ENCODE data around the gene C20orf141.
A peak's percentile ranks its signal among the peaks of the same experiment; 100 is the strongest.
"Not testable (repeated sequence)": the region's sequence is repeated elsewhere in the genome, so short reads cannot be mapped to it uniquely, and the experiment has no call there.

C20orf141 gene

DNA sequence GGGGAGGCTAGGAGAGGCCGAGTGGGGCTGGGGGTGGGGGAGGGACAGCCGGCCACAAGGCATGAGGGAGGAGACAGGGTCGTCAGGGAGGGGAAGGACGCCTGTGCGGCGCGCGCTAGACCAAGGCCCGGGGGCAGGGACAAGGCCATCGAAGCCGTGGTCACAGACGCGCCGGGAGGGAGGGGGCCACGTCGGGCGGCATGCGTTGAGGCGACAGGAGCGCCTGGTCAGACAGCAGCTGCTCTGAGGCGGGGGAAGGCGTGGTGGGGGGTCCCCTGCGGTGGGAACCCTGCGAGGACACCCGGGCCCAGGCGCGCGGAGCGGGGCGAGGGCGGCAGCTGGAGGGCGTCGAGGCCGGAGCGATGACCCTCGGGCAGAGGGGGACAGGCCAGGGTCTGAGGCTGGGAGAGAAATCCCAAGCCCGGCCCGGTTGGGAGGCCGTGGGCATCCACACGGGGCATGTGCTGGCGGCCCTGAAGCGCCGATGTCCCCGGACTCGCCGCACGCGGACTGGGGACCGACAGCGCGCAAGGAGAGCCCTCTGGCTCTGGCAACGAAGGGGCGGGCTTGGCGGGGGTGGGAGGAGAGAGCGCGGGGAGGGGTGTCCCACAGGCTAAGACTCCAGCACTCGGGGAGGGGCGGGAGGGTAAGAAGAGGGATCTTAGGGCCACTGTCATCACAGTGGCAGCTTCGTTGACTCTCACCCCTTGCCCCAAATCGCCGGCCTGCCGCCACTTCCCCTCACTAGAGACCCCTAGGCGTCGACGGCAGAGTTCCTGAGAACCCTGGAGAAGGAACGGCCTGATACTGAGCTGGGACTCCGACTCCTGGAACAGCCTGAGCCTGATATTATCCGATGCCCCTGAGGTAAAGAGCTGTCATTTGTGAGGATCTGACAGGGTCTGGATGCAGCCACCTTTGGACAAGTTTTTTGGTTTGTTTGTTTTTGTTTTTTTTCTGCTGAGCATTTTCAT is 6.4 kb downstream of the C20orf141 start:
- no peak for DNase-seq (ENCODE audit: low read depth)

DNA sequence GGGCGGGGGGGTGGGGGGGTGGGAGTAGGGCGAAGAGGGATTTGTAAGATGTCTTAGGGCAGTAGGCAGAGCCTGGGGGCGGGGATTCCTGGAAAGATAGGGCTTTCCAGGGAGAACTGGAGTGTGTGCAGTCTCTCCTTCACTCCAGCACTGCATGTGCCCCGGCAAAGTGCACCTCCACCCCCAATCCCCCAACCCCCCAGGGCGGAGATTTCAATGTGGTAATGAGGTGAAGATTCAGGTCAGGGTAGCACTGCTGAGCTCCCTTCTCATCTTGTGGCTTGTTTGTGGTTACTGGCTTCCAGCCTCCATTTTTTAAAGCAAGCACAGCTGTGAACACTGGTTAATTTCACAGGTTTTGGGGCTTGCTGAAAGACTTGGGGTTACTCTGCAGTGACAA is 7.3 kb downstream of the C20orf141 start:
- no peak for DNase-seq (ENCODE audit: low read depth)

DNA sequence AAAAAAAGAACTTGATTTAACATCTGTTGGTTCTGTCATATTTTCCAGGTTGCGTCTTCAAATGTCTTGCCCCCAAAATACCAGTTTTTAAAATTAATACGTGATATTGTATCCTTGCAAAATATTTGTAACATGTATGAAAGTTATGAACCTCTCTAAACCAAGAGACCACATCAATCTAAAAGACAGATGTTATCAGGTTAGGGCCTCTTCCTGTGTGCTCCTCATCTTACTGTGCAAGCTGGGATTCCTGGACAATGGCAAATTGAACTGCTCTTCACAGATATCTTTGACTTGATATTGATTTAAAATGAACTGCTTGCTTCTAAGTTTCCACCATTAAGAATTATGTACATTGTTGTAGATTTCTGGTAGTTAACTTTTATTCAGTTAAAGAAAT is 11.0 kb downstream of the C20orf141 start:
- no peak for DNase-seq (ENCODE audit: low read depth)

DNA sequence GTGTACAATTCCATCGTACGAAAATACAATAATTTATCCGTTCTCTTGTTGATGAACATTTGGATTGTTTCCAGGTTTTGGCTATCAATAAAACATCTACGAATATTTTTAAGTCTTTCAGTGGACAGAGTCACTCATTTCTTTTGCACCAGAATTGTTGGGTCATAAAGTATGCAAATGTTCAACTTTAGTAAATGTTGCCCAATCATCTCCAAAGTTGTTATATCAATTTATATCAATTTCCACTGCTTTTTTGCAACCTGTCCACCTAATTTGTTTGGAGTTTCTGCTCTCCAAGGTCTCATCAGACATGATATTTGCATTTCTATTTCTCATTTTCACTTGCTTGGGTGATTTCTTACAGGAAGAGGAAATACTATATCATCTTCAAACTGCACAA is 11.9 kb downstream of the C20orf141 start:
- no peak for DNase-seq (ENCODE audit: low read depth)

DNA sequence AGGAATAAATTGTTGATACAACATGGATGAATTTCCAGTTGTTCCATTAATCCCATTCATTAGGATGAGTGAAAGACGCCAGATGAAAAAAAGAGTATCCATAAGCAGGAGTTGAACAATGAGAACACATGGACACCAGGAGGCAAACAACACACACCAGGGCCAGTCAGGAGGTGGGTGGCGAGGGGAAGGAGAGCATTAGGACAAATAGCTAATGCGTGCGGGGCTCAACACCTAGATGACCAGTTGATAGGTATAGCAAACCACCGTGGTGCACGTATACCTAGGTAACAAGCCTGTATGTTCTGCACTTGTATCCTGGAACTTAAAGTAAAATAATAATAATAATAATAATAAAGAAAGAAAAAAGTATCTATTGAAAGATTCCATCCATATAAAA is 14.6 kb downstream of the C20orf141 start:
- no peak for DNase-seq (ENCODE audit: low read depth)

DNA sequence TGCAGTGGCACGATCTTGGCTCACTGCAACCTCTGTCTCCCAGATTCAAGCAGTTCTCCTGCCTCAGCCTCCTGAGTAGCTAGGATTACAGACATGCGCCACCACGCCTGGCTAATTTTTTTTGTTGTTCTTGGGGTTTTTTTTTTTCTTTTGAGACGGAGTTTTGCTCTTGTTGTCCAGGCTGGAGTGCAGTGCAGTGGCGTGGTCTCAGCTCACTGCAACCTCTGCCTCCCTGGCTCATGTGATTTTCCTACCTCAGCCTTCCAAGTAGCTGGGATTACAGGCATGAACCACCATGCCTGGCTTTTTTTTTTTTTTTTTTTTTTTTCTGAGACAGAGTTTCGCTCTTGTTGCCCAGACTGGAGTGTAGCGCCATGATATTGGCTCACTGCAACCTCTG is 16.4 kb downstream of the C20orf141 start:
- DNase-seq (ENCODE audit: low read depth) = not testable (repeated sequence)

DNA sequence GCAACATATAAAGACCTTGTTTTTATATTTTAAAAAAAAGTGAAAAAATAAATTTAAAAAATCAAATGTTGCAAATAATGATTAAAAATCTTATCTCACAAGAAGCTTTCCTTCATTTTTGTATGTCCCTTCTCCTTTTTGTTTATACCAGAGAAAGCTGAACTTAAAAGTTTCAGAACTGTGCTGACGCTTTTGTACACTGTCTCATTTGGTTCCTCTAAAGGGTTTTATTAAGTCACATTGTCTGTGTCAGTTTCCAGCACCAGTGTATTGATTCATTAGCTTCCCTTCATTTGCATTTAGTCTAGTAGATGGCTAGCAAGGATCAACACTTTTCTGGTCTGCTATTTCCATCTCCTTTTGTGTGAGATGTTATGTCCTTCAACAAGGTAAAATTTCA is 19.0 kb downstream of the C20orf141 start:
- DNase-seq (ENCODE audit: low read depth) = no peak

DNA sequence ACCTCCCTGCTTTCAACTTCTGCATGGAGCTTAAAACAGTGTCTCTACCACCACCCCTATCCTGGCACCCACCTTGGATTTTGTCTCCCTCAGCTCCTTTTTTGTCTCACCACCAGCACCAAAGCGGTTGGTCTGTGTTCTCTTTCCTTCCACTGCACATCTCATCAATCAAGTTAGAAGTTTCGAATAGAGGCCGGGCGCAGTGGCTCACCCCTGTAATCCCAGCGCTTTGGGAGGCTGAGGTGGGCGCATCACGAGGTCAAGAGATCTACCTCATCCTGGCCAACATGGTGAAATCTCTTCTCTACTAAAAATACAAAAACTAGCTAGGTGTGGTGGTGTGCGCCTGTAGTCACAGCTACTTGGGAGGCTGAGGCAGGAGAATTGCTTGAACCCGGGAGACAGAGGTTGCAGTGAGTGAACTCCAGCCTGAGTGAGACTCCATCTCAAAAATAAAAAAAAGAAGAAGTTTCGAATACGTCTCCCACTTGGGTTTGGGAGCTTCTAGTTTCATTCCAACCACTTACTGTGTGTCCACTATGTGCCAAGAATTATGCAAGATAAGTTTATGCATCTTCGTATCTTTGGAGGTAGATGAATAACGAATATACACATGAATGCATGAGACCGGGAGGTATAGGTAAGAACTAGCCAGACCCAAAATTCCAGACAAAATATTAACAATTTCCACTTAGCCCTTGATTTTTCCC is 19.8 kb downstream of the C20orf141 start:
- no peak for DNase-seq (ENCODE audit: low read depth)

DNA sequence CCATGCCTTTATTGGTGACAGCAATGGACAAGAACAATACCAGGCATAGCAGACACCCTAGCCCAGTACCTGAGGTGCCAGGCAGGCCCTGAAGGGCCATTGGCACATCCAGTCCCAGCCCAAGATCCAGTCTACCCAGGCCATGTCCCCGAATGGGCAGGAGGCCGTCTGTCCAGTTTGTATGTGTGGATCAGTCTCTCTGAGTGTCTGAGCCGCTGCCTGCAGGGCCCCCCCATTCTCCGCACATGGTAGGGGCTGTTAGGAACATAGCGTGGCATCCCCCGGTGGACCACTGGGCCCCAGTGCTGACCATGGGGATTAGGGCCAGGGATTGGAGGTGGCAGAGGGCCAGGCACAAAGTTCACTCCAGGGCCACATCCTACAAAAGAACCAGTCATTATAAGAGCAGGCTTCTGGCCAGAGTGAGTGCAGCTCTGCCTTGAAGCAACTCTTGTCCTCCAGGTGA is 20.6 kb downstream of the C20orf141 start:
- no peak for DNase-seq (ENCODE audit: low read depth)

DNA sequence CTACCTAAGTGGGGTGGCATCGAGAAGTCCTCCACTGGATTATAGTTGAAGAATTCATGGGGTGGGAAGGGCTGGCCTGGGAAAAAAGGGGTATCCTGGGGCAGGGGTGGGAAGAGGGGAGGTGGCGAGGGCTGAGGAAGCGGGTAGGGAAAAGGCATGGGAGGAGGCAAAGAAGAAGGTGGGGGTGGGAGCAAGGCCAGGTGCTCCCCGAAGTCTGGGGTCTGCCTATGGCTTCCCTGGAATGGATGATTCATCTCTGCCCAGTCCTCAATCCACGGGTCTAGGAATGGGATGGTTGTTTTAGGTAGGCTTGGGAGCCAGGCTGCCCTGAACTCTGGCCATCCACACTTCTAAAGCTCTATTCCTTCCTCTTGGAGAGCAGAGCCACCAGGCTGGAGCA is 21.2 kb downstream of the C20orf141 start:
- DNase-seq (ENCODE audit: low read depth) = no peak

DNA sequence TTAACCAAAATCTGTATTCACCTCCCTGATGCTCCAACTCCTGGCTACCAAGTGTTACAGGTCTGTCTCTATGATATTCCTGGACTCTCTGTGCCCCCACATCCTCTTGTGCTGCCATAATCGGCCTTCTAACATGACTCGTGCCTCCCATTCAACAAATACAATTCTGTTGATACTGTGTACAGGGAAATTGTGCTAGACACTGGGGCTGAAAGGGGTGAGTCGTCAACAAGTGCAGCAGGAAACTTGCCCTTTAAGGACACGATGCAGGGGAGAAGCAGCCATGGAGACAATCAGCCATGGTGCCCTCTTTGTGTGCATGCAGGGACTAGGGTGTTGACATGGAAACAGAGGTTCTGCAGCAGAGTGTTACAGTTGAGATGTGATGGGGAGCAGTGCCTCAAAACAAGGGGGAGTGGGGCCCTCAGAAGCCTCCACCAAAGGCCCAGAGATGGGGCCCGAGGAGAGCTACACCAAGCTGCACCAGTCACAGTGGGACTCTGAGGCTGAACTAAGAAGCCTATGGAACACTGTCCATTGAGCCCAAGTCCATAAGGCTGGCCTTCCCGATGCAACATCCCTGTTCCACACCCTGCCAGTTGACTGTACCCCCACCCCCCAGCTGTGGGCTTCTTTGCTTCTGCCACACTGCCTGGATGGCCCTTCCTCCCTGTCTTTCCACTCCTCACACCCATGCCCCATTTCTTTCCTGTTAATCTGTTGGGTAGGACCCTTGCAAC is 22.6 kb downstream of the C20orf141 start:
- no peak for DNase-seq (ENCODE audit: low read depth)

DNA sequence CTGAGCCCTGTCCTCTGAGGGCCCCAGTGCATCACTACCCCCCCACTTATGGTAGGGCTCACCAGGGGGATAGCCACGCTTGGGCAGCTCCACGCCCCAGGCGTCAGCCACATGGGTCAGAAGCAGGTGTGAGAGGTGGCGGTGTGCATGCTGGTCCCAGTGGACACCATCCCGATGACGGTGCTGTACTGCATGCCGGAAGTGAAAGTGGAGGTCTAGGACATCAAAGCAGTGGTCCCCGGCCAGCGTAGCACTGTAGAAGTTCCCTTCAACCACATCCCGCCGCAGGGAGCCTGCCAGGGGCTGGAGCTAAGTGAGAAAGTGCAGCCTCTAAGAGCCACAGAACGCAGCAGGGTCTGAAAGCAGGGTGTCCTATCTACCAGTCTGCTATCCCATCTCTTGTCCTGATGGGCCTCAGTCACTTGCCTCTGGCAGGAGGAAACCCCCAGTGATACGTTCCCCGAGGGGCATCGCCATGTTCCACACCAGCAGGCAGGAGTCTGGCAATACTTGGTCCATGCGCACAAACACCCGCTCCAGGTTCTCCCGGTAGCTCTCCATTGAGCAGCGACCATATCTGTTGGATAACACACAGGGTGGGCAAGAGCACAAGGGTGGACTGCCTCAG is 23.5 kb downstream of the C20orf141 start:
- no peak for DNase-seq (ENCODE audit: low read depth)

DNA sequence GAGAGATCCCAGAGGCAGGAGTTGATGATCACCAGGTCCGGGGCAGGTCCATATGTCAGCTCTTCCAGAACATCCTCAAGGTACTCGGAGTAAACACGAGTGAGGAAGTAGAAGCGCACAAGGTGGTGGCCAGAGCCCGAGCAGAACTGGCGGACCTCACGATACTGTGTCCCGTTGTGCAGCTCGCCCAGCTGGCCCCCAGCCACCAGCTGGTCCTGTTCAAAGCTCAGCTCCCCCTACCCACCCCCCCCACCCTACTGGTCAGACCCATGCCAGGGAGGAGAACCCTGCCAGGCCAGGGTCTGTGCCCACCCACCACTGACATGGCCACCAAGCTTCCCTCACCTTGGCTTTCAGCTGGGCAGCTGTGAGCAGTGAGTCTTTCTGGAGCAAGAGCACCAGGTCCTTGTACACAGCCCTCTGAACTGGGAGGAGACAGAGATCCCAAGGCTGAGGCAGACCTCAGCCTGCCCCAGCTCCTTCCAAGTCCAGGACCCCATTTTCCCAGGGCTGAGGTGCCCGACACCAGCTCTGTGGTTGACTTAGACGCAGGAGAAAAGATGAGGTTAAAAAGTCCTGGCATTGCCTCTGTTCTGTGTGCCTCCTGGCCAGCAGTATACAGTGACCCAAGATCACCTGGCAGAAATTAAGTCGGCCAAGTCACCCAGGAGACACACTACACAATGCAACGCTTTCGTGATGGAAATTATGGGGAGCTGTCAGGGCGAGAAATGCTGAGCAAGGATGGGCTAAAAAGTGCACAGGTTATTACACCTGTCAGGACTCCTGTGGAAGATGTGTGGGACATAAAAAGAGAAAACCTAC is 24.3 kb downstream of the C20orf141 start:
- DNase-seq (ENCODE audit: low read depth) = no peak

DNA sequence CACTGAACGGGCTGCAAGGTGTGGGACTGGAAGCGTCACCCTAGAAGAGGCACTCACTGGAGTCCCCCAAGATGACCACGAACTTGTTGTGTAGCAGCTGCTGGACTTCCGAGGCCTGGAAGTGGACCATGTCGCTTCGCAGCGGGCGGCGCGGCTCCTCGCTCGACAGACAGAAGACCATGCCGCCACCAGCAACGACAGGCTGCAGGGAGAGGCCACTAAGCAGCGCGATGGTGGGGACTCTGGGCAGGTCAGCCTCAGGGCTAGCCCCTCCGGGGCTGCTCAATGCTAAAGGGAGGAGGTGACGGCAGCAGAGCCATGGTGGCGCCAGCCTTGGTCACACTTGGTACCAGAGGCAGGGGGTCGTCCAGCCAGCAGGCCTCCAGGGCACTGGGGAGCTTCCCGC is 24.9 kb downstream of the C20orf141 start:
- DNase-seq (ENCODE audit: low read depth) = no peak

DNA sequence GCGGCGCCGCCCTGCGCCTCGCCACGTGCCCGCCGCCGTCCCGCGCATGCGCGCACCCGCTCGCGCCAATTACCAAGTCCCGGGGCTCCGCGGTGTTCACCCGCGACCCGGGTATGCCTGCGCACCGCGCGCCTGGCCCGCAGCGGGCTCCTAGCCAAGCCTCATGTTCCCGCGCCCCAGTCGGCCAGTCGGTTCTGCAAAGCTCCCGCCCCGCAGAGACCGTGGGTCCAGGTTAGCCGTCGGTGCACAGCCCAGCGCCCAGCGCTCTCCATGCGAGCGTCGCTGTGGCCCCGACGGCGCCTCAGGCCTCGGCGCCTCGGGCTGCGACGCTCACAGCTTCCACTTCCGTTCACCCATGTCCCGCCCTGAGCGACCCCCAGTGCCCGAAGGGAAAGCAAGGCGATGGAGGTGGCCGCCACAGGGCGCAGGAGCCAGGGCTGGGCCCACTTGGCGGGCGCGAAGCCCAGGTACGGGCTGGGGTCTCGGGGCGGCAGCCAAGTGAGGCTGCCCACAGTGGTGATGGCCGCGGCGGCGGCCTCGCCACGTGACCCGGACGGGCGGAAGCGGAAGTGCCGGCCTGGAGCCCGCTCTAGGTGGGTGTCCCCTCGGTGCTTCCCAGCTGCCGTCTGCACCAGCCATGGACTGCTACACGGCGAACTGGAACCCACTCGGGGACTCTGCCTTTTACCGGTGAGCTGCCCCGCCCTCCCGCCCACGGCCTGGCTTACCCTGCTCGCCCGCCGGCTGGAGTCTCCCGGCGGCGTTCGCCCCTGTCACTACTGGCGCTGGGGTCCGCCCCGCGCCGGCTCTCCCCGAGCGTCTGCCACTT is 25.6 kb downstream of the C20orf141 start, which contains the start of the genes PCED1A and VPS16:
PCED1A (minus strand) TSS at position 518 of the 829 bp plus-strand sequence. CDS start 743 bp downstream, outside the sequence.
VPS16 (plus strand) TSS at position 608 of the 829 bp plus-strand sequence; CDS start at position 638, 30 bp downstream.
- peak; percentile 45 for DNase-seq (ENCODE audit: low read depth)

DNA sequence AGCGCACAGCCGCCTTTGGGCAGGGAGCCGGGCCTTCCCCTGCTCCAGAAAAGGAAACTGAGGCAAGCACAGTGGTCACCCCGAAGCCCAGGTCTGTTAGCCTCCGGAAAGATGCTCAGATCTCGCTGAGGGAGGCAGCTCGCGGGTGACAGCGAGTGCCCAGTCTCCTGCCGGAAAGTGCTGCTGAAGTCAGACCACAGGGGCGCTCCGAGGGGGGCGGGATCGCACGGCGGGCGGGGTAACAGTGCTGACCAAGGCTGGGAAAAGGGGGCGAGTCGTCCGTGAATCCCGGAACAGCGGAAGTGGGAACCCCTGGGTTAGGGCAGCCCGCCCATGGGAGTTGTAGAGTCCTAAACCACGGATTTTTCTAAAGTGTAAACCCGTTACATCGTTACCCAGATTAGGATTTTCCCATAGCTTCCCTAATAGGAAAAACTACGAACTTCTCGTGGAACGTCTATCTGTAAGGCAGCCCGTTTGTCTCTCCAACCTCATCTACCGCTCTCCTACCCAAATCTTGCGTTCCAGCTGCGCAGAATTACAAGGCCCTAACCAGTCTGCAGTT is 26.3 kb downstream of the C20orf141 start:
- DNase-seq (ENCODE audit: low read depth) = peak; percentile 9

DNA sequence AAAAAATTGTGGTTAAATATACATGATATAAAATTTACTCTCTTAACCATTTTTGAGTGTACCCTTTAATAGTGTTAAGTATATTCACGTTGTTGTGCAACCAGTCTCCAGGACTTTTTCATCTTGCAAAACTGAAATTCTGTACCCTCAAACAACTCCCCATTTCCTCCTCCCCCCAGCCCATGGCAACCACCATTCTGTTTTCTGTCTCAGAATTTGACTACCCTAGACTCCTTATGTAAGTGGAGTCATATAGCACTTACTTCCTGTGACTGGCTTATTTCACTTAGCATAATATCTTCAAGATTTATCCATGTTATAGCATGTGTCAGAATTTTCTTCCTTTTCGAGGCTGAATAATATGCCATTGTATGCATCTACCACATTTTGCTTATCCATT is 30.8 kb downstream of the C20orf141 start:
- no peak for DNase-seq (ENCODE audit: low read depth)

DNA sequence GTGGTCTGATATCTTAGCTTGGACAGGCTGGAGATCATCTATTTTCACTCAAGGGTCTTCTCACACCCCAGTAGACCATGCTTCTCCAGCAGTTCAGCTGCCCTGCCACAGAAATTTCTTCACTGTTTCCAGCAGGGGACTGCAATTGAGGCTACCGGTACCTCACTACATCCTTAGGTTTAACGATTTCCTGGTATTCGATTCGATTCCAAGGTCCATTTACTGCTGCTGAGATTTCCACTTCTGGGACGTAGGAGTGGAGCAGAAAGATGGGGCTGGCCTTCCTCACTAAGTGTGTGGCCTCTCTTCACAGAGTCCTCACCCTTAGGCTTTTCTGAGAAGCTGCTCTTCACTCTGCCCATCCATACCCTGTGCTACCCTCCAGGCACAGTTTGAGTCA is 31.9 kb downstream of the C20orf141 start:
- no peak for DNase-seq (ENCODE audit: low read depth)

DNA sequence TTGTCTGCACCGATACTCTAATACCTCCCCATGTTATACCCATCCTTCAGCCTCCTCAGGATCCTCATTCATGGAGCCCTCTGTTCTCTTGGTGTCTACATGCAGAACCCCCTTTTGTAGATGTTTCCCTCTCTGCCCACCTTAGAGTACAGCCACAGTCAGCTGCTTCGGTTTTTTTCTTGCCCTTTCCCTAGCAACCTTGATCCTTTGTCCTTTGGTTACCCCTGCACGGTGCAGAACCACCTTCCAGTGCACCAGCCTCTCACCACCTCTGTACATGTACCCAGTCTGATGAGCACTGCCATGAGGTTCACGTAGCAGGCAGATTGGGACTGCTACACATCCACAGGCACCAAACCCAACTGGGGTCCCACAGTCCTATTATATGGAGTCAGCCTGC is 33.0 kb downstream of the C20orf141 start:
- DNase-seq (ENCODE audit: low read depth) = no peak

DNA sequence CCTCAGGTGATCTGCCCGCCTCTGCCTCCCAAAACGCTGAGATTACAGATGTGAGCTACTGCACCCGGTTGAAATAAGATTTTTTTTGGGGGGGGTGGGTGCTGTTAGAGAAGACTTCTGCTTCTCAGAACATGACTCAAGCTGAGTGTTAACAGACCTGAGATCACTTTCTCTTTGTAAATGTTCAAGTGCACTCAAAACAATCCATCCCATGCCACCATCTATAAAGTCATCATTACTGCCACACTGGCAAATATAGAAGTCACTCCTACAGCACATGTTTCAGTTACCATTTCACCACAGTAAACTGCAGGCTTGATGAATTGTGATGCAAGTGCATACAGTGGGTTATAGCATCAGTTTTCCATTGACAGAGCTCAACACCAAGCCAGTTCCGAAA is 34.7 kb downstream of the C20orf141 start:
- no peak for DNase-seq (ENCODE audit: low read depth)

All from HS-27A (cell line).